Activated CD4-positive, alpha-beta T cell treated with anti-CD3 and anti-CD28 coated beads, Interleukin-2, amount 10 ng/mL, durations not matched to agents 24 days and 14 days (primary cell): ENCODE data around the gene CTNNA3. TPM values are rescaled to one million over a fixed set of nuclear protein-coding genes. Genes with fewer than 3 reads are reported as not detected.

Experiments used
- DNase-seq: peaks from one replicate; pipeline ENCODE4 v3.0.0; 2022
- H3K27ac Mint-ChIP-seq: one replicate; pipeline ENCODE4 v1.8.0; 2022; ENCODE audit warnings: mild to moderate bottlenecking, mixed read lengths
- H3K27me3 Mint-ChIP-seq: one replicate; pipeline ENCODE4 v1.8.0; 2022; ENCODE audit warnings: mixed read lengths
- H3K36me3 Mint-ChIP-seq: one replicate; pipeline ENCODE4 v1.8.0; 2022; ENCODE audit warnings: low read depth, mild to moderate bottlenecking, mixed read lengths
- H3K4me1 Mint-ChIP-seq: one replicate; pipeline ENCODE4 v1.8.0; 2021; ENCODE audit warnings: mixed read lengths
- H3K4me3 Mint-ChIP-seq: one replicate; pipeline ENCODE4 v1.8.0; 2022; ENCODE audit warnings: mild to moderate bottlenecking, moderate library complexity, mixed read lengths
- H3K9me3 Mint-ChIP-seq: one replicate; pipeline ENCODE4 v1.8.0; 2021; ENCODE audit warnings: mixed read lengths
- intact Hi-C: fragments of 100-400 bp; cut with micrococcal nuclease; formaldehyde crosslinking; loops from one replicate; pipeline ENCODE4 v1.15.1; 2023
- total RNA-seq: library from RNA; stranded (reverse); gene quantifications from 2 replicates; pipeline ENCODE4 v1.2.3, GENCODE V29; 2022

The CTNNA3 gene
- total RNA-seq, 1 donor from 2014 or later: not detected

DNA sequence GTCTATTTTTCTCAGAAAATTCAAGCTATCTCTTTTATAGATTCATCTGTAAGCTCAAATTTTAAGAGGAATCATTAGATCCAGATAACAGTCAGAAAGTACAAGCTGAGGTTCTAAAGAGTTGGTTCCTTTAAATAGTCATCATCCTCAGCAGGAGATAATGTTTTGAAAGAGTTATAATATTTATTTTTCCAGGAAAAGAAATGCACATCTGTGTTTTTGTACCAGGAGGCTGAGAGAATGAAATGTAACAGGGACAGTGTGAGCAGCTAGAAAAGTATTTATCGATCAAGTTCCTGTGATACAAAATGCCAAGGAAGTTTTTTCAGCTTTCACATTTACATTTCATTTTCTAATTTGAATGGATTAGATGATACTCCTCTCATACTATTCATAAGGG is 890.4 kb downstream of the CTNNA3 start:
- Mint-ChIP-seq H3K36me3 (no peaks in the 10 kb centered on the region), H3K27me3 (no peaks in the 10 kb centered on the region), H3K9me3 (no peaks in the 10 kb centered on the region), H3K4me3 (no peak overlapping the region), H3K4me1 (no peaks in the 10 kb centered on the region), H3K27ac (no peak overlapping the region)
- intact Hi-C loops: no loop called here
- DNase-seq: no peak

DNA sequence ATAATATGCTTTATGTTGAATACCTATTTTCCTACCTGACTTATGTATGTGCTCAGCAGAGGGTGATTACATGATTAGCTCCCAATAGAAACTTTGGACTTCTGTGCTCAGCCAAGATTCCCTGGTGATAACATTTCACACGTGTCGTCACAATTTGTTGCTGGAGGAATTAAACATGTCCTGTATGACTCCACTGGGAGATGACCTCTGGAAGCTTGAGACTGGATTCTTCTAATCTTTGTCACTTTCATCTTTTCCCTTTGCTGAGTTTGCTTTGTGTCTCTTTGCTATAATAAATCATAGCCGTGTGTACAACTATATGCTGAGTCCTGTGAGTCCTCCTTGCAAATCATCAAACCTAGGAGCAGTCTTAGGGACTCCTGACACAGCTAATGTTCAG is 891.0 kb downstream of the CTNNA3 start:
- no peak for DNase-seq
- no peaks in the 10 kb centered on the region for H3K36me3 Mint-ChIP-seq
- H3K4me1 Mint-ChIP-seq: no peaks in the 10 kb centered on the region
- no peaks in the 10 kb centered on the region for H3K27me3 Mint-ChIP-seq
- no peaks in the 10 kb centered on the region for H3K9me3 Mint-ChIP-seq
- H3K27ac Mint-ChIP-seq: no peak overlapping the region
- intact Hi-C loops: no loop called here
- no peak overlapping the region for H3K4me3 Mint-ChIP-seq

DNA sequence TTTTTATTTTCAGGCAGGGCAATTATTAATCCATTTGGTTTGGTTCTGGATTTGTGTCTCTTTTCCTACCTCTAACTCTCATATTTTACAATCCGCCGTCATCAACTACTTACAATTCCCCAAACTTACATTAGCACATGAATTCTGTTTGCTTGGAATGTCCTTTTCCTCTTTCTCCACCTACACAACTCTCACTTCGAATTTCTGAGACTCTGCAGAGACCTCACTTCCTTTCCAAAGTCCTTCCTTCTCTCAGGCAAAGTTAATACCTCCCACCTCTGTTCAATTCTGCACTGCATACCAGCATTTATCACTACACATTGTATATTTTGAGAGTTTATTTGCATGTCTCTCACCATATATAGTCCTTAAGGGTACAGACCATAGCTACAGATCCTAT is 892.8 kb downstream of the CTNNA3 start:
- intact Hi-C loops: no loop called here
- Mint-ChIP-seq H3K36me3 (no peaks in the 10 kb centered on the region), H3K27ac (no peak overlapping the region), H3K4me1 (no peaks in the 10 kb centered on the region), H3K9me3 (no peaks in the 10 kb centered on the region), H3K4me3 (no peak overlapping the region), H3K27me3 (no peaks in the 10 kb centered on the region)
- DNase-seq: no peak

DNA sequence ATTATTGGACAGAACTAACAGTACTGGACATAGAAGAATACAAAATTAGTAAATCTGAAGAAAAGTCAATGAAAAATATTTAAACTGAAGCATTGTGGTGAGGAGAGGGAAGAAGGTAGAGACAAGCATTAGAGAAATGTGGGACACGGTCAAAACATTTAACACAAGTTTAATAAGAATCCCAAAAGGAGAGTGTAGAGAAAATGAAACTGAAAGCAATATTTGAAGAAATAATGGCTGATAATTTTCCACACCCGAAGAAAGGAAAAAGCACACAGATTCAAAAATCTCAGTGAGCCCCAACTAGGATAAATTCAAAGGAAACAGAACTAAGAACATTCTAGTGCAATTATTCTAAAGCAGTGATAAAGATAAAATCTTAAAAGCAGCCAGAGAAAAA is 896.5 kb downstream of the CTNNA3 start:
- no peak overlapping the region for H3K4me3 Mint-ChIP-seq
- H3K4me1 Mint-ChIP-seq: no peaks in the 10 kb centered on the region
- no peak overlapping the region for H3K27ac Mint-ChIP-seq
- intact Hi-C loops: no loop called here
- no peaks in the 10 kb centered on the region for H3K27me3 Mint-ChIP-seq
- no peak for DNase-seq
- no peaks in the 10 kb centered on the region for H3K9me3 Mint-ChIP-seq
- H3K36me3 Mint-ChIP-seq: no peaks in the 10 kb centered on the region

DNA sequence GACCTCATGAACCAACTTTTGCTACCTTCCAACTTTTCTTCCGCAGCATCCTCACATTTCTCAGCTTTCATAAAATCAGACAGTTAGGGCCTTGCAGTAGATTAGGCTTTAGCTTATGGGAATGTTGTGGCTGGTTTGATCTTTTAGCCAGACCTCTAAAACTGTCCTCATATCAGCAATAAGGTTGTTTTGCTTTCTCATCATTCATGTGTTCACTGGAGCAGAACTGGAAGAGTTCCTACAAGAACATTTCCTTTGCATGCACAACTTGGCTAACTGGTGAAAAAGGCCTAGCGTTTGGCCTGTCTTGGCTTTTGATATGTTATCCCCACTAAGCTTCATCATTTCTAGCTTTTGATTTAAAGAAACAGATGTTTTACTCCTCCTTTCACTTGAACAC is 900.1 kb downstream of the CTNNA3 start:
- H3K36me3 Mint-ChIP-seq: no peaks in the 10 kb centered on the region
- DNase-seq: no peak
- intact Hi-C loops: no loop called here
- no peaks in the 10 kb centered on the region for H3K4me1 Mint-ChIP-seq
- H3K27ac Mint-ChIP-seq: no peak overlapping the region
- no peak overlapping the region for H3K4me3 Mint-ChIP-seq
- H3K27me3 Mint-ChIP-seq: no peaks in the 10 kb centered on the region
- H3K9me3 Mint-ChIP-seq: no peaks in the 10 kb centered on the region

DNA sequence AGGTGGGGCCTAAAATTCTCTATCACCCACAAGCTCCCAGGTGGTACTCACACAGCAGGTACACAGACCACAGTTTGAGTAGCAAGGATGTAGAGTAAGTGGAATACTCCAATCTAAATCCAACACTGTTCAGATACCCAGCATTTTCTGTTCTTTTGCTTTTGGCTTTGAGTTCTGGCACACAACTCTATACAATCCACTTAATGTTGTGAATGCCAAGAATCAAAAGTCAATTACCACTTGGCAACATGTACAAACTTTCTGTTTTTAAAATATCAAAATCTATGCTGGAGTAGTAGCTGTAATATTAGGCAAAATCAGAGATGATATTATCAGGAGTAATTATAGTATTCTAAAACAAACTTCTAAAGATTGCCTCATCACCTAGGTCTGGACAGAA is 903.6 kb downstream of the CTNNA3 start:
- no peaks in the 10 kb centered on the region for H3K4me1 Mint-ChIP-seq
- H3K4me3 Mint-ChIP-seq: no peak overlapping the region
- no peaks in the 10 kb centered on the region for H3K9me3 Mint-ChIP-seq
- H3K27me3 Mint-ChIP-seq: no peaks in the 10 kb centered on the region
- H3K36me3 Mint-ChIP-seq: no peaks in the 10 kb centered on the region
- no peak overlapping the region for H3K27ac Mint-ChIP-seq
- no peak for DNase-seq
- intact Hi-C loops: no loop called here

DNA sequence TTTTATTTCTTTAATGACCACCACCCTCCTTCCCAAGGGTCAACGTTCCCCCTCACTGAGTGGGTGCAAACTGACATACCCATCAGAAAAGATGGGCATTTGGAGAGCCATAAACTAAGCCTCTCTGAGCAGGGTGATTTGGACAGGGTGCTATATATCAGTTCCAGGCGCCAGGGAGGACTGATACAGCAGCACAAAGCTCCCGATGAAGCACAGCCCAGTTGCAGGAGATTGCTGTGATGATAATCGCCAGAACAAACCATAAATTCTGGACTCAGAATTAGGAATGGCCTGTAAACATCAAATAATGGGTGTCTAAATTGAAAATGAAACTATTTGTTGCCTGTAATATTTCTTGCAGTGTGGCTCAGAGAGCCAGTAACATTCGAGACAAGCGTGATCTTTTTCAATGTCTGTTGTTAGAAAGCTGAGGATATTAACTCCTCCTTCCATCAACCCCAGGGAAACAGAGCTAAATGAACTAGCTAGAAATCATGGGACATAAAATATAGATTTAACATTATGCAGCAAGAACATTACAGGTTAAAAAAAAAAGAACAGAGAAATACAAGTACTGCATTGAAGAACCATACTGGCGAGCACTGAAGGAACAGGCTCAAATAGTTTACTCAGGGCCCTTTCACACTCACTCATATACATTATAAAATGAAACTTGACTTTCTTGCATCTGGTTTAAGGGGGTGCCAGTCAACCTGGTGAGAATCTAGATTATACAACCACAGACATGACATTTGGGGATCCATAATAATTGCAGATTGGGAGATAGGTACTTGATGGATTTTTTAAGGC is 907.6 kb downstream of the CTNNA3 start:
- no peak for DNase-seq
- Mint-ChIP-seq H3K4me3 (no peak overlapping the region), H3K27me3 (no peaks in the 10 kb centered on the region), H3K9me3 (no peaks in the 10 kb centered on the region), H3K27ac (no peak overlapping the region), H3K36me3 (no peaks in the 10 kb centered on the region), H3K4me1 (no peaks in the 10 kb centered on the region)
- intact Hi-C loops: no loop called here

DNA sequence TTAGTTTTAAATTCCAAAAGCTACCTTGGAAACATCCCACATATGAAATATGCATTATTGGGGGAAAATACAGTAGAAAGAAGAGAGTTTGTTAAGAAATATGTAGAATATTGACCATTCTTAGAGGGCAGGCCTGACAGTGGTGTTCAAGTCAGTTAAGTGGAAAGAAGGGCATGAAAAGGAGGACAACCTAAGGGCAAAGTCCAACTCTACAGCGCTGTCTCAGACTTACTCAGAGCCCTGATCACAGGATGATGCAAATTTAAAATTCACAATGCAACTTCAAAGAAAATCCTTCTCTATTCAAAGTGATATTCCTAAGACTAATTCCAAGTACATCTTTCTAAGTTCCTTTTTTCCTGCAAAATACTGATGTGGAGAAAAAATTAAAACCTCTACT is 909.3 kb downstream of the CTNNA3 start:
- H3K27ac Mint-ChIP-seq: no peak overlapping the region
- H3K36me3 Mint-ChIP-seq: no peaks in the 10 kb centered on the region
- intact Hi-C loops: no loop called here
- no peaks in the 10 kb centered on the region for H3K27me3 Mint-ChIP-seq
- H3K9me3 Mint-ChIP-seq: no peaks in the 10 kb centered on the region
- H3K4me3 Mint-ChIP-seq: no peak overlapping the region
- H3K4me1 Mint-ChIP-seq: no peaks in the 10 kb centered on the region
- DNase-seq: no peak

DNA sequence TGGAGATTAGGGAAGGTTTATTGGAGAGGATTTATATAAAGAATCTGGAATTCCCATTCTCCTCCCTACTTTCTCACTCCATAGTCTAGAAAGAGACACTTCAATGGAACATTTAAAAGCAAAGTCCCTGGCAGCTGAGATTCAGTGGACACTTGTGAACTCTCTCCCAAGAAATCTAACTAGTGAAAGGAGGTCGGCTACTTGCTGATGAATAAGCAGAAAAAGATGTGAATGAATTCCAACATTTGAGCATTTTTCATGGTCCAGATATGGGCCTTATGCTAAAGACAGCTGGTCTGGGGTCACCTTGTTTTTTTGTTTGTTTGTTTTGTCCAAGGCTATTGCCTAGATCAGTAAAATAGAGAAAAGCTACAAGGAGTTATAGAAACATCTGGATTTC is 911.2 kb downstream of the CTNNA3 start:
- no peaks in the 10 kb centered on the region for H3K36me3 Mint-ChIP-seq
- no peak for DNase-seq
- no peak overlapping the region for H3K4me3 Mint-ChIP-seq
- H3K27me3 Mint-ChIP-seq: no peaks in the 10 kb centered on the region
- no peaks in the 10 kb centered on the region for H3K9me3 Mint-ChIP-seq
- no peak overlapping the region for H3K27ac Mint-ChIP-seq
- H3K4me1 Mint-ChIP-seq: no peaks in the 10 kb centered on the region
- intact Hi-C loops: no loop called here

DNA sequence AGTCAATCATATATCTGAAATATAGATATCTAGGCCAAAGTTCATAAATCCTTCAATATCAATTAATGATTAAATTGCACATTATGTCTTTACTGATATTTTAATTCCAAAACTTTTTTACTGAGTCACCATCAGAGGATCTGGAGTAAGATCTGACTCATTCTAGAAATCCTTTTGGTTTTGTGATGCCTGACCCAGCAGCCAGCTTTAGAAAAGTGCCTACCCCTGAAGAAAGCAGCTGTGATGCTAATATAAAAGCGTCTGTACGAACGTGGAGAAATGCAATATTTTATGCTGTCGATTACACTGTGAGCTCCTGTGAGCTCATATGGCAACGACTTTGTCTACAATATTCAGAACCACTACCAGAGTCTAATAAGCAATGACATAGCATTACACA is 912.7 kb downstream of the CTNNA3 start:
- H3K4me3 Mint-ChIP-seq: no peak overlapping the region
- H3K27me3 Mint-ChIP-seq: no peaks in the 10 kb centered on the region
- DNase-seq: no peak
- H3K4me1 Mint-ChIP-seq: no peaks in the 10 kb centered on the region
- H3K27ac Mint-ChIP-seq: no peak overlapping the region
- intact Hi-C loops: no loop called here
- H3K36me3 Mint-ChIP-seq: no peaks in the 10 kb centered on the region
- no peaks in the 10 kb centered on the region for H3K9me3 Mint-ChIP-seq

DNA sequence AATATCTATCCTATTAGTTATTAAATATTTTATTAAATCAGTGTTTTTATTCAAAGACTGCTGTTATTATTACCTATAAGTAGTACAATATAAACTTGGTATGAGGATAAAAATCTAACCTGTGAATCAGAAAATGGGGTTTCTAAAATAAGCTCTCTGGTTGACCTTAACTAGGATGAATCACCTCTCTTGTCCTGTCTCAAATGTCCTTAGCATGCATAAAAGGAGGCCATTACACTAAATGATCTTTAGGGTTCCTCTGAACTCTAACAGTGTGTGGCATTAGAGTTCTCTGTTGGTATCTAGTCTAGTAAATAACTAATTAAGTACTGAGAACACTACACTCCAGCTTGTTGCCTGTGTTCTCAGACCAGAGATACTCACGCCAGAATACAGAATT is 913.2 kb downstream of the CTNNA3 start:
- intact Hi-C loops: no loop called here
- Mint-ChIP-seq H3K9me3 (no peaks in the 10 kb centered on the region), H3K27me3 (no peaks in the 10 kb centered on the region), H3K27ac (no peak overlapping the region), H3K36me3 (no peaks in the 10 kb centered on the region), H3K4me1 (no peaks in the 10 kb centered on the region), H3K4me3 (no peak overlapping the region)
- no peak for DNase-seq

DNA sequence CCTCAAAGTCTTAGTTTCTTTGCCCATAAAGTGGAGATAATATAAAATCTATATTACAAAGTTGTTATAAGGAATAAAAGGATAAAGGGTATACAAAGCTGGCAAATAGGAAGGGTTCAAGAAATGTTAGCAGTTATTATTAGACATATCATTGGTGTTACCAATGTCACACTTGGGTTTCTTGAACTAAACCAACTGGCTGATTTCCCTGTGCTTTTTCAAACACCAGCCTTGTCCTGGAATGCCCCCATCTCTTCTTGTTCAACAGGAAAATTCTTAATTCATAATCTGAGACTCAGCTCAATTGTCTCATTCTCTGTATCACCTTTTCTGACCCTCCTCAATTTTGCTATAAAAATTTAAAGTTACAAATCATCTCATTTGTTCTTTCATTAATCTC is 913.9 kb downstream of the CTNNA3 start:
- intact Hi-C loops: no loop called here
- H3K27ac Mint-ChIP-seq: no peak overlapping the region
- H3K4me1 Mint-ChIP-seq: no peaks in the 10 kb centered on the region
- no peaks in the 10 kb centered on the region for H3K9me3 Mint-ChIP-seq
- H3K27me3 Mint-ChIP-seq: no peaks in the 10 kb centered on the region
- DNase-seq: no peak
- H3K36me3 Mint-ChIP-seq: no peaks in the 10 kb centered on the region
- H3K4me3 Mint-ChIP-seq: no peak overlapping the region

DNA sequence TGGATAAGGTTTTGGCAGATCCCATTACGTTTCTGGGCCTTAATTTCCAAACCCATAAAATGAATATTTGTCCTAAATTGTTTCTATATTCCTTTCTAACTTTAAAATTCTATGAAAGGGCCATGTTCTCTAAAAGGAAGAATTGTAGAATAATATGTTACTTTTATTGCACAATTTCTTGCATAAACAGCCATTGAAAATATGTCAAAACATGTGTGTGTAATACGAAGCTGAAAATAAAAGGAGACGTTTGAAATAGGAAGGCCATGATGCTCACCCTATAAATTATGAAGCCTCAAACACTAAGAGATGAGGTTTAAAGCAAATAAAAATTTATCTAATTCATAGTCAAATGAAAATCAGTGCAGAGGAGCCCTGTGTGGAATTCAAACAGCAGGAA is 915.2 kb downstream of the CTNNA3 start:
- DNase-seq: no peak
- Mint-ChIP-seq H3K4me1 (no peaks in the 10 kb centered on the region), H3K4me3 (no peak overlapping the region), H3K27me3 (no peaks in the 10 kb centered on the region), H3K36me3 (no peaks in the 10 kb centered on the region), H3K9me3 (no peaks in the 10 kb centered on the region), H3K27ac (no peak overlapping the region)
- intact Hi-C loops: no loop called here

DNA sequence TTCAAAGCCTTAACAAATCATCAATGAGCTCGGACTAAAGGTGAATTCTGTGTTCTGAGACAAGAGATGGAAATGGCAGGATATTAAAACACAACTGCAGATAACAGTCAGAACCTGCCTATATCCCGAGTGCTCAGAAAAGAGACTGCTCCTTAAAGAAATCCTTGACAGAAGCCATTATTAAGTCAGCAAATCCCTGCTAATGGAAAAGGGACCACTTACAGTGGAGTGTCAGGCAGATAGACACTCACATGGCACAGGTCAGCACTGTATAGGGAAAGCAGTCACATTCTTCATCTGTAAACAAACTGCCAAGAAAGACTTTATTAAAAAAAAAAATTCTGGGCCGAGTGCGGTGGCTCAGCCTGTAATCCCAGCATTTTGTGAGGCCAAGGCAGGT is 917.6 kb downstream of the CTNNA3 start:
- no peak overlapping the region for H3K27ac Mint-ChIP-seq
- H3K36me3 Mint-ChIP-seq: no peaks in the 10 kb centered on the region
- no peak for DNase-seq
- intact Hi-C loops: no loop called here
- no peaks in the 10 kb centered on the region for H3K4me1 Mint-ChIP-seq
- no peaks in the 10 kb centered on the region for H3K27me3 Mint-ChIP-seq
- H3K4me3 Mint-ChIP-seq: no peak overlapping the region
- H3K9me3 Mint-ChIP-seq: no peaks in the 10 kb centered on the region

DNA sequence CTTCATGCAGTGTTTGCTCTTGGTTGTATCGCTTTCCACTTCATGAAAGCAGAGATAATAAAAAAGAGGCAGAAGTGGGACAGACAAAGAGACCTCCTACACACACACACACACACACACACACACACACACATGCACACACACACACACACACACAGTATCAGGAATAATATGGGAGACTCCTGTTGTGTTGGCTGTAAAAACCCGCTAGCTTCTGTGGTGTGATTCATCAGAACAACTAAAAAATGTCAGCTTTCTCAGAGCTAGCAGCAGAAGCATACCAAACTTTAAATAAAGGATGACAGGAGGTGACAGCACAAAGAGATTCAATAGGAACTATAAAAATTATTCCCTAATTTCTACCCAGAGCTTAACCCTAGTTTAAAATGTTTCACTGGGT is 918.3 kb downstream of the CTNNA3 start:
- no peaks in the 10 kb centered on the region for H3K27me3 Mint-ChIP-seq
- intact Hi-C loops: no loop called here

More for the DNA sequence above, 918.3 kb downstream of the CTNNA3 start:
- no peaks in the 10 kb centered on the region for H3K9me3 Mint-ChIP-seq
- H3K36me3 Mint-ChIP-seq: no peaks in the 10 kb centered on the region
- no peaks in the 10 kb centered on the region for H3K4me1 Mint-ChIP-seq
- no peak overlapping the region for H3K4me3 Mint-ChIP-seq
- H3K27ac Mint-ChIP-seq: no peak overlapping the region
- no peak for DNase-seq
